RWPE2 (cell line): ENCODE results near the gene LYST.

Experiments used
- ATAC-seq: fragments of 200-7000 bp; cut with Tn5 transposase; 3 replicates; pipeline ENCODE4 v1.9.1; 2021; ENCODE audit warnings: low read depth
- DNase-seq: peaks from one replicate; pipeline ENCODE4 v3.0.0-alpha.2; 2020; ENCODE audit warnings: low spot score
- H3K27ac ChIP-seq: fragments of 450-650 bp; 2 replicates; pipeline ENCODE4 v1.5.1; 2017; ENCODE audit warnings: mild to moderate bottlenecking; ENCODE audit not compliant: poor library complexity, severe bottlenecking
- H3K27me3 ChIP-seq: fragments of 250-450 bp; sonication (Bioruptor Pico); 2 replicates; pipeline ENCODE4 v1.5.1; 2021; ENCODE audit warnings: mild to moderate bottlenecking, moderate library complexity; ENCODE audit not compliant: insufficient read depth, poor library complexity, severe bottlenecking
- H3K36me3 ChIP-seq: fragments of 250-450 bp; sonication (Bioruptor Pico); 2 replicates; pipeline ENCODE4 v1.5.1; 2020; ENCODE audit warnings: low read depth, mild to moderate bottlenecking, moderate library complexity
- H3K4me1 ChIP-seq: fragments of 250-450 bp; sonication (Bioruptor Pico); 2 replicates; pipeline ENCODE4 v1.5.1; 2021; ENCODE audit warnings: mild to moderate bottlenecking, moderate library complexity; ENCODE audit not compliant: insufficient read depth, poor library complexity, severe bottlenecking
- H3K4me3 ChIP-seq: fragments of 250-450 bp; sonication (Bioruptor Pico); 2 replicates; pipeline ENCODE4 v1.5.1; 2021; ENCODE audit warnings: mild to moderate bottlenecking, moderate library complexity; ENCODE audit not compliant: severe bottlenecking
- H3K9me3 ChIP-seq: fragments of 250-450 bp; sonication (Bioruptor Pico); 2 replicates; pipeline ENCODE4 v1.5.1; 2021; ENCODE audit warnings: mild to moderate bottlenecking, moderate library complexity; ENCODE audit not compliant: severe bottlenecking
- TF ChIP-seq, protein P1 (sequence below): fragments of 450-650 bp; IDR thresholded peaks from one replicate; pipeline ENCODE4 v1.5.1; 2017; ENCODE audit warnings: mild to moderate bottlenecking, moderate library complexity; ENCODE audit not compliant: poor library complexity, severe bottlenecking

The LYST gene

DNA sequence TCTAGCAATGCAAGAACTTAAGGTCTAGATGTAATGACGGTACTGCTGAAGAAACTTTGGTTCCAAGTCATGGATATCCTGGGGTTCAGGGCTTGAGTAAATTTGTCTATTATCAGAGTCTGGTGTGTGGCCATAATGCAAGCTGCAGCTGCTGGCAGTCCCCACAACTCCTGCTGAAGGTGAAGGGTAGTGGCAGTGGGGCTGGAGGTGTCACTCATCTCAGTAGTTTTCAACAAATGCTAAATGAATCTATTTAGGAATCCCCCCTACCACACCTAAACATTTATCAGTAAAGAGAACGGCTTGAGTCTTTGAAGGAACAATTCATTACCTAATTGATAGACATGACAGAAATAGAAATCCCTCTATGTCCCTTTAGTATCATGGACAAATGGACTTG, 118.0 kb downstream of the LYST start:
- Histone ChIP-seq H3K27me3 (no peaks in the 10 kb centered on the region), H3K27ac (no peak overlapping the region)
- ATAC-seq = no peak

DNA sequence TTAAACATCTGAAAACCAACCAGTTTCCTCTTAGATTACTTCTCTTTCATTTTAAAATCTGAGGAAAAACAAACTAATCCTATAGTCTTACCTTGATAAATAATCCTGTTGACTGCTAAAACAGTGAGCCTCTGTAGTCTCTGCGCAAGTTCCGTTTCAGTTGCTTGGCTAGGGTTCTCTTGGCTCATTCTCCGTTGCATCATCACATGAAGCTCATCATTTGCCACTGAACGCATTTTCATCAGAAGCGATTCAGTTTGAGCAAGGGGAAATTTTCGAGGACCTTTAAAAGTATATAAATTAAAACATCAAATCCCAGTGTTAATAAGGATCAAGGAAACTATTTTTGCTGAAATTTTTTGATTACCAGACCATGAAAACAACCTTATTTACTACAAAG, 120.5 kb downstream of the LYST start:
- Histone ChIP-seq H3K27ac (no peak overlapping the region), H3K36me3 (peaks cover 2% of the 10 kb centered on the region; the same call in 1 of the 2 replicates), H3K4me1 (peaks cover 17% of the 10 kb centered on the region), H3K27me3 (no peaks in the 10 kb centered on the region), H3K9me3 (no peaks in the 10 kb centered on the region), H3K4me3 (no peak overlapping the region)
- TF ChIP-seq, protein P1, sequence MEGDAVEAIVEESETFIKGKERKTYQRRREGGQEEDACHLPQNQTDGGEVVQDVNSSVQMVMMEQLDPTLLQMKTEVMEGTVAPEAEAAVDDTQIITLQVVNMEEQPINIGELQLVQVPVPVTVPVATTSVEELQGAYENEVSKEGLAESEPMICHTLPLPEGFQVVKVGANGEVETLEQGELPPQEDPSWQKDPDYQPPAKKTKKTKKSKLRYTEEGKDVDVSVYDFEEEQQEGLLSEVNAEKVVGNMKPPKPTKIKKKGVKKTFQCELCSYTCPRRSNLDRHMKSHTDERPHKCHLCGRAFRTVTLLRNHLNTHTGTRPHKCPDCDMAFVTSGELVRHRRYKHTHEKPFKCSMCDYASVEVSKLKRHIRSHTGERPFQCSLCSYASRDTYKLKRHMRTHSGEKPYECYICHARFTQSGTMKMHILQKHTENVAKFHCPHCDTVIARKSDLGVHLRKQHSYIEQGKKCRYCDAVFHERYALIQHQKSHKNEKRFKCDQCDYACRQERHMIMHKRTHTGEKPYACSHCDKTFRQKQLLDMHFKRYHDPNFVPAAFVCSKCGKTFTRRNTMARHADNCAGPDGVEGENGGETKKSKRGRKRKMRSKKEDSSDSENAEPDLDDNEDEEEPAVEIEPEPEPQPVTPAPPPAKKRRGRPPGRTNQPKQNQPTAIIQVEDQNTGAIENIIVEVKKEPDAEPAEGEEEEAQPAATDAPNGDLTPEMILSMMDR = no peak
- ATAC-seq = no peak
- no peak for DNase-seq

More for the DNA sequence above, 118.0 kb downstream of the LYST start:
- Histone ChIP-seq H3K4me1 (peaks cover 12% of the 10 kb centered on the region), H3K9me3 (no peaks in the 10 kb centered on the region), H3K36me3 (no peaks in the 10 kb centered on the region), H3K4me3 (no peak overlapping the region)
- TF ChIP-seq, protein P1 = no peak
- no peak for DNase-seq

DNA sequence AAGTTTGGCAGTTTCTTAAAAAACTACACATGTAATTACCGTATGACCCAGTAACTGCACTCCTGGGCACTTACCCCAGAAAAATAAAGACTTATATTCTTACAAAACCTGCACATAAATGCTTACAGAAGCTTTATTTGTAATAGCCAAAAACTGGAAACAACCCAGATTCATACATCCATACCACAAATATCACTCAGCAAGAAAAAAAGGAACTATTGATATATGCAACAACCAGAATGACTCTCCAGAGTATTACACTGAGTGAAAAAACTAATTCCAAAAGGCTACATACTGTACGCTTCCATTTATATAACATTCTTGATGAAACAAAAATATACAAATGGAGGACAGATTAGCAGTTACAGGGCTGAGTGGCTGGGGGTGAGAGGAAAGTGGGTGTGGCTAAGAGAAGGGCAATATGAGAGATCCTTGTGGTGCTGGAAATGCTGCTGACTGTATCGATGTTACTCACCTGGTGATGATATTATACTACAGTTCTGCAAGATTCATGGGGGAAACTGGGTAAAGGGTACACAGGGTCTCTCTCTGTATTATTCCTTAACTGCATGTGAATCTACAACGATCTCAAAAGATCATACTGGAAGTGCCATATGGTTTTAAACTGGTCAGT, 121.1 kb downstream of the LYST start:
- no peak for ATAC-seq
- no peaks in the 10 kb centered on the region for H3K27me3 ChIP-seq
- TF ChIP-seq, protein P1 = no peak
- peaks cover 3% of the 10 kb centered on the region; the same call in 1 of the 2 replicates for H3K36me3 ChIP-seq
- no peak overlapping the region for H3K4me3 ChIP-seq
- peaks cover 19% of the 10 kb centered on the region for H3K4me1 ChIP-seq
- no peak for DNase-seq
- no peak overlapping the region for H3K27ac ChIP-seq
- H3K9me3 ChIP-seq = no peaks in the 10 kb centered on the region

- H3K36me3 ChIP-seq = peaks cover 15% of the 10 kb centered on the region
- H3K27me3 ChIP-seq = no peaks in the 10 kb centered on the region
- no peak overlapping the region for H3K4me3 ChIP-seq
- ATAC-seq = no peak
- H3K4me1 ChIP-seq = peaks cover 26% of the 10 kb centered on the region
- DNase-seq = no peak
- H3K9me3 ChIP-seq = no peaks in the 10 kb centered on the region
- TF ChIP-seq, protein P1 = no peak
- H3K27ac ChIP-seq = no peak overlapping the region
These were observed 123.6 kb downstream of the LYST start for GRCh38 chr1:235742914-235743599.

DNA sequence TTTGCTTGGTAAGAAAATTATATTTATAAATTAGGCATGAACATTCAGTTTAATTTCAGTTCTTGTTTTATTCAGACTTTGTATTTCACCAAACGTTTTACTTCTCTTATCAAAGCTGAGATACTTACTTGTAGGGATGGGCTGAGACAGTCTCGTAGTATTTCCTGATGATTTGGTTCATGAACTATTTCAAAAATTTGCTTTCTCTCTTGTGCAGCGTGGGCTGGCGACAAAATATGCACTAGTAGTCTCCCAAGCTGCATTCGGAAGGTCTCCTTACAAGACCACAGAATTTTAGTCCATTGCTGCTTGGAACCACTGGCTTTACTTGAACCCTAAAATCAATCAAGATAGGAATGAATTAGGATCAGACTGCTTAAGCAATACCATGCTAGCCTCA, 125.4 kb downstream of the LYST start:
- Histone ChIP-seq H3K36me3 (peaks cover 15% of the 10 kb centered on the region), H3K4me3 (no peak overlapping the region), H3K27ac (peak overlapping the region; percentile 61), H3K27me3 (no peaks in the 10 kb centered on the region), H3K4me1 (peaks cover 26% of the 10 kb centered on the region), H3K9me3 (no peaks in the 10 kb centered on the region)
- DNase-seq (no peak), ATAC-seq (peak; percentile 87)
- TF ChIP-seq, protein P1 = no peak
